Gastrocnemius medialis (tissue), 4 donors: ENCODE measurements around the gene PHC1. TPM values are rescaled to one million over a fixed set of nuclear protein-coding genes. Genes with fewer than 3 reads are reported as not detected.

Experiments
- ATAC-seq, 2 donors: fragments of 150-250 bp; one replicate each; pipeline ENCODE4 v1.9.1; 2016
- DNase-seq, 2 donors: peaks; one replicate each; pipeline ENCODE4 v3.0.0-alpha.2; 2019
- H3K27ac ChIP-seq, 4 donors: fragments of 200-600 bp; sonication (generic); 1 replicate in 1 of 4; 2 replicates in 3 of 4; pipeline ENCODE4 v1.5.1; 2016 to 2018; ENCODE audit warnings: mild to moderate bottlenecking in 2 of 4, moderate library complexity in 1 of 4
- H3K27me3 ChIP-seq, 3 donors: fragments of 200-600 bp; sonication (generic) in 2 of 3; 1 replicate in 1 of 3; 2 replicates in 2 of 3; pipeline versions ENCODE4 v1.5.1 to v1.6.0; 2016 to 2019; ENCODE audit warnings: mild to moderate bottlenecking in 1 of 3, moderate library complexity in 1 of 3
- H3K36me3 ChIP-seq, 2 donors: fragments of 200-600 bp; sonication (generic) in 1 of 2; one replicate each; pipeline ENCODE4 v1.5.1; 2017 to 2018
- H3K4me1 ChIP-seq, 2 donors: fragments of 200-600 bp; sonication (generic) in 1 of 2; one replicate each; pipeline ENCODE4 v1.5.1; 2016 to 2017; ENCODE audit warnings: mild to moderate bottlenecking in 2 of 2
- H3K4me3 ChIP-seq, 4 donors: fragments of 200-600 bp; sonication (generic) in 3 of 4; 1 replicate in 1 of 4; 2 replicates in 3 of 4; pipeline ENCODE4 v1.5.1; 2016 to 2019; ENCODE audit warnings: mild to moderate bottlenecking in 2 of 4
- H3K9me3 ChIP-seq, 3 donors: fragments of 200-600 bp; sonication (generic) in 2 of 3; 1 replicate in 1 of 3; 2 replicates in 2 of 3; pipeline ENCODE4 v1.5.1; 2016 to 2019
- POLR2A ChIP-seq, 2 donors: fragments of 450-650 bp; IDR thresholded peaks; one replicate each; pipeline ENCODE4 v1.6.1; 2017; ENCODE audit warnings: antibody characterized with exemption in 2 of 2, mild to moderate bottlenecking in 2 of 2, moderate library complexity in 2 of 2
- in situ Hi-C, 4 donors: fragments of 200-750 bp; cut with MboI; loops; one replicate each; pipeline versions ENCODE4 v1.15.0 to v1.8.0; 2017; ENCODE audit warnings: low sequenced_read_pairs in 4 of 4
- intact Hi-C: fragments of 100-400 bp; cut with DNase I; formaldehyde crosslinking; loops from one replicate; pipeline ENCODE4 v1.15.1; 2023; ENCODE audit warnings: low total_unique reads
- total RNA-seq, 4 donors: library from RNA; depleted of rRNA; stranded (reverse); fragments of >200 nt; gene quantifications; one replicate each; pipeline versions ENCODE4 v1.1.0 to v1.2.3, GENCODE V29; 2016
- TF ChIP-seq, protein P1 (sequence below), 5 experiments: fragments of 450-650 bp in 3 of 5; fragments of 200-600 bp in 2 of 5; sonication (generic) in 2 of 5; IDR thresholded peaks in 4 of 5; conservative IDR thresholded peaks in 1 of 5; 1 replicate in 4 of 5; 2 replicates in 1 of 5; pipeline ENCODE4 v1.5.1; 2016 to 2019; ENCODE audit warnings: antibody characterized with exemption in 5 of 5, mild to moderate bottlenecking in 3 of 5, moderate library complexity in 3 of 5

Gene PHC1
- total RNA-seq, 4 donors from 2014 or later, result 21.9 to 33.5 (median 30.1) TPM

DNA sequence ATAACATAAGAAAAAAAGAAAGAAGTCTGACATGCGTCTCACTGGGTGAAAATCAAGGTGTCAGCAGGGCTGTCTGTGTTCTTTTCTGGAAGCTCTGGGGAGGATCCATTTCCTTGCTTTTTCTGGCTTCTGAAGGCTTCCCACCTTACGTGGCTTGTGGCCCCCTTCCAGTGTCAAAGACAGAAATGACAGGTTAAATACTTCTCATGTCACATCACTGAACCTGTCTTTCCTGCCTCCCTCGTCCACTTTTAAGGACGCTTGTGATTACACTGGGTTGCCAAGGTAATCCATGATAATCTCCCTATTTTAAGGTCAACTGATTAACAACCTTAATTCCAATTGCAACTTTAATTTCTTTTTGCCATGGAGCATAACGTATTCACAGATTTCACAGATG is 4.6 kb upstream of the PHC1 start:
- TF ChIP-seq, protein P1, sequence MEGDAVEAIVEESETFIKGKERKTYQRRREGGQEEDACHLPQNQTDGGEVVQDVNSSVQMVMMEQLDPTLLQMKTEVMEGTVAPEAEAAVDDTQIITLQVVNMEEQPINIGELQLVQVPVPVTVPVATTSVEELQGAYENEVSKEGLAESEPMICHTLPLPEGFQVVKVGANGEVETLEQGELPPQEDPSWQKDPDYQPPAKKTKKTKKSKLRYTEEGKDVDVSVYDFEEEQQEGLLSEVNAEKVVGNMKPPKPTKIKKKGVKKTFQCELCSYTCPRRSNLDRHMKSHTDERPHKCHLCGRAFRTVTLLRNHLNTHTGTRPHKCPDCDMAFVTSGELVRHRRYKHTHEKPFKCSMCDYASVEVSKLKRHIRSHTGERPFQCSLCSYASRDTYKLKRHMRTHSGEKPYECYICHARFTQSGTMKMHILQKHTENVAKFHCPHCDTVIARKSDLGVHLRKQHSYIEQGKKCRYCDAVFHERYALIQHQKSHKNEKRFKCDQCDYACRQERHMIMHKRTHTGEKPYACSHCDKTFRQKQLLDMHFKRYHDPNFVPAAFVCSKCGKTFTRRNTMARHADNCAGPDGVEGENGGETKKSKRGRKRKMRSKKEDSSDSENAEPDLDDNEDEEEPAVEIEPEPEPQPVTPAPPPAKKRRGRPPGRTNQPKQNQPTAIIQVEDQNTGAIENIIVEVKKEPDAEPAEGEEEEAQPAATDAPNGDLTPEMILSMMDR (IDR thresholded peaks at IDR 0.05 in 4 of 5, conservative IDR thresholded peaks at IDR 0.05 in 1 of 5), result no peak
- no peak for TF ChIP-seq POLR2A (IDR thresholded peaks at IDR 0.05)
- no peak overlapping the region for H3K27ac ChIP-seq
- peaks cover 0 to 4% of the 10 kb centered on the region in 2 donors for H3K4me1 ChIP-seq
- intact Hi-C loops, result no loop called here
- in situ Hi-C loops, result no loop called here
- DNase-seq, result no peak
- no peaks in the 10 kb centered on the region for H3K36me3 ChIP-seq
- no peak for ATAC-seq
- no peaks in the 10 kb centered on the region for H3K9me3 ChIP-seq
- H3K4me3 ChIP-seq, result no peak overlapping the region
- H3K27me3 ChIP-seq, result no peaks in the 10 kb centered on the region

DNA sequence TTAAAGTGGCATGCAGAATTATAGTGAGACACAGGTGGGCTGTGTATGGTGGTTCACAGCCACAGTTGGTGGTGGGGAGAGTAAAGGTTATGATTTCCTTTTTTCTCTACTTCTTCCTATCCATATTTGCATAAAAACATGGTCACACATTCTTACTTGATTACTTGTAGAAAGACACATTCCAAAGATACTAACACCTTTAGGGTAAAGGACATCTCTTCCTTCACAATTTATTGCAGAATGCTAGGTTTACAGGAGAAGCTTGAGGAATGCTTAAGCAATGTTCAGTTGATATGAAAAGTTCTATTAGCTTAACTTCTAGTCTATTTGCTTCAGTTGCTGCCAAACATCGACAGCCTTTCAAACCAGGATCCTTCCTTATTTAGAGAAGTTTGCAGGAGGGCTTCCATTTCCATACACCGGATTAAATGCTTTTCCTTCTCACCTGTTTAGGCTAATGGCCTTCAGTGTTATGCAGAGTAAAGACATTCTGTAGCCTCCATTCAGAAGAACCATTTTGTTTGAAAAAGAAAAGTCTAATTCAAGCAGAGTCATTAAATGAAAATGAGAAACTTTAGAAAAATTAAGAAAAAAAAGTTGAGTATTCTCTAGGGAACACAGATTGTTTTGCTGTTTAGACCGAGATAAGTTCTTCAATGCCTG is 2.6 kb upstream of the PHC1 start:
- no peaks in the 10 kb centered on the region for H3K36me3 ChIP-seq
- H3K9me3 ChIP-seq, result no peaks in the 10 kb centered on the region
- no peak for TF ChIP-seq POLR2A (IDR thresholded peaks at IDR 0.05)
- TF ChIP-seq, protein P1 (IDR thresholded peaks at IDR 0.05 in 4 of 5, conservative IDR thresholded peaks at IDR 0.05 in 1 of 5), result no peak
- DNase-seq (no peak), ATAC-seq (no peak)
- H3K4me1 ChIP-seq, result peaks cover 7 to 13% of the 10 kb centered on the region in 2 donors
- intact Hi-C loops (no loop called here), in situ Hi-C loops (no loop called here)
- no peak overlapping the region for H3K27ac ChIP-seq
- no peaks in the 10 kb centered on the region for H3K27me3 ChIP-seq
- H3K4me3 ChIP-seq, result no peak overlapping the region

DNA sequence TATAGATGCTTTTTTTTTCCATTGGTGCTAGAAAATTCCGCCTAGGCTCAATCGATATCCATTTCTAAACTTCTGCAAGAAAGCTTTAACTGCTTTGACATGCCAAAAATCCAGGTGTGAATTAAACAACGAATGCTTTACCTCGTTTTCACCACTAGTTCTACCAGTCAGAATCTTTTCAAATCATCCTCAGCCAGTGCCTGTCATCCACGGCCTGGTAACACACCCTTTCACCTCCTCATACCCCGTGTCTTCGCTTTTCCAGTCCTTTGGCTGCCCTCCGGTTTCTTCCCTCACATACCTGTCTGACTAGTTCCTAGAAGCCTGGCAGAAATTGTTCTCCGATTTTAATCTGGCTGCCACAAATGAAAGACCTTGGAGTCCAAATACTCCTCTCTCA is 1.4 kb upstream of the PHC1 start:
- Histone ChIP-seq H3K9me3 (no peaks in the 10 kb centered on the region), H3K4me1 (peaks cover 7 to 13% of the 10 kb centered on the region in 2 donors), H3K4me3 (peak overlapping the region in 1 of 4 donors; percentile 80), H3K36me3 (no peaks in the 10 kb centered on the region), H3K27ac (peak overlapping the region in 1 of 4 donors; percentile 79), H3K27me3 (no peaks in the 10 kb centered on the region)
- ATAC-seq, result no peak
- no peak for TF ChIP-seq POLR2A (IDR thresholded peaks at IDR 0.05)
- TF ChIP-seq, protein P1 (IDR thresholded peaks at IDR 0.05 in 4 of 5, conservative IDR thresholded peaks at IDR 0.05 in 1 of 5), result no peak
- in situ Hi-C loops (no loop called here), intact Hi-C loops (no loop called here)
- DNase-seq, result no peak

DNA sequence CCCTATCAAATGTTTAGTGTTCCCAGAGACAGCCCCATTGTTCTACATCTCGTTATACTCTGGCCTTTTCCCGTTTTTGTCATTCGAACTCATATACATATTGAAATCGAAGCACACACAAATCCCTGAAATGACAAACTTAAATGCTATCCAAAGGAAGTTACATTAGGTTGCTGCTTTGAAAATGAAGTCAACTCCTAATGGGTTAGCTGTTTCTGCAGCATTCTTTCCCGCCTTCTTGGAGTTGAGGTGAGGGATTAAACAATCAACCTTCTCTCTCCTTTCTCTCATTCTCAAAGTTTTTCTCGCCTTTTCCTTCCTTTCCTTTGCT is 642 bp upstream of the PHC1 start:
- intact Hi-C loops, result loop anchor here (1.0 kb wide), 1 partner anchor 36 kb away; the partner anchor contains the start of gene M6PR
- DNase-seq, result no peak
- Histone ChIP-seq H3K36me3 (no peaks in the 10 kb centered on the region), H3K9me3 (no peaks in the 10 kb centered on the region), H3K27me3 (no peaks in the 10 kb centered on the region), H3K27ac (peak overlapping the region; percentile 64 to 79 (median 71)), H3K4me1 (peaks cover 7 to 13% of the 10 kb centered on the region in 2 donors), H3K4me3 (peak overlapping the region; percentile 68 to 85 (median 80))
- TF ChIP-seq, protein P1 (IDR thresholded peaks at IDR 0.05 in 4 of 5, conservative IDR thresholded peaks at IDR 0.05 in 1 of 5), result no peak
- no peak for TF ChIP-seq POLR2A (IDR thresholded peaks at IDR 0.05)
- ATAC-seq, result no peak
- in situ Hi-C loops, result no loop called here
